Trophoblast cell (in vitro differentiated cells and primary cell): Measurements from ENCODE around the gene PKP4.

Experiments used
- DNase-seq, 2 donors: peaks; one replicate each; pipeline ENCODE4 v3.0.0-alpha.2; 2016
- H2AFZ ChIP-seq: 2 replicates; pipeline ENCODE4 v1.6.1; 2013; ENCODE audit warnings: low read length, moderate library complexity, mild to moderate bottlenecking; ENCODE audit not compliant: insufficient read depth, poor library complexity
- H2AK5ac ChIP-seq: 2 replicates; pipeline ENCODE4 v1.6.1; 2013; ENCODE audit warnings: mild to moderate bottlenecking, low read length
- H2BK120ac ChIP-seq: 2 replicates; pipeline ENCODE4 v1.6.1; 2013; ENCODE audit warnings: low read length, mild to moderate bottlenecking, moderate library complexity; ENCODE audit not compliant: insufficient read depth, poor library complexity
- H2BK12ac ChIP-seq: 2 replicates; pipeline ENCODE4 v1.6.1; 2013; ENCODE audit warnings: mild to moderate bottlenecking, low read length, moderate library complexity
- H2BK5ac ChIP-seq: 2 replicates; pipeline ENCODE4 v1.6.1; 2013; ENCODE audit warnings: low read length, low read depth, moderate library complexity, mild to moderate bottlenecking; ENCODE audit not compliant: poor library complexity
- H3K14ac ChIP-seq: 2 replicates; pipeline ENCODE4 v1.6.1; 2013; ENCODE audit warnings: mild to moderate bottlenecking, low read length
- H3K18ac ChIP-seq: 2 replicates; pipeline ENCODE4 v1.6.1; 2013; ENCODE audit warnings: mild to moderate bottlenecking, low read length
- H3K23ac ChIP-seq: 2 replicates; pipeline ENCODE4 v1.6.1; 2013; ENCODE audit warnings: low read length
- H3K27ac ChIP-seq: 2 replicates; pipeline ENCODE4 v1.5.1; 2013; ENCODE audit warnings: low read depth, mild to moderate bottlenecking, inconsistent platforms, low read length, moderate library complexity
- H3K27me3 ChIP-seq: 2 replicates; pipeline ENCODE4 v1.6.1; 2013; ENCODE audit warnings: inconsistent platforms, mild to moderate bottlenecking, low read length, moderate library complexity; ENCODE audit not compliant: insufficient read depth
- H3K36me3 ChIP-seq, 2 experiments: 1 replicate in 1 of 2; 2 replicates in 1 of 2; pipeline ENCODE4 v1.6.1; 2013; ENCODE audit warnings: low read length in 2 of 2, mild to moderate bottlenecking in 2 of 2, moderate library complexity in 1 of 2; ENCODE audit not compliant: insufficient read depth in 2 of 2, control insufficient read depth in 1 of 2
- H3K4ac ChIP-seq: 2 replicates; pipeline ENCODE4 v1.6.1; 2013; ENCODE audit warnings: low read depth, mild to moderate bottlenecking, low read length, moderate library complexity
- H3K4me1 ChIP-seq, 2 experiments: 1 replicate in 1 of 2; 2 replicates in 1 of 2; pipeline ENCODE4 v1.6.1; 2013; ENCODE audit warnings: low read length in 2 of 2, mild to moderate bottlenecking in 2 of 2, moderate library complexity in 1 of 2; ENCODE audit not compliant: insufficient read depth in 2 of 2, control insufficient read depth in 1 of 2
- H3K4me2 ChIP-seq: 2 replicates; pipeline ENCODE4 v1.6.1; 2013; ENCODE audit warnings: inconsistent platforms, mild to moderate bottlenecking, low read length, moderate library complexity
- H3K4me3 ChIP-seq: 2 replicates; pipeline ENCODE4 v1.5.1; 2013; ENCODE audit warnings: mild to moderate bottlenecking, low read depth, low read length, inconsistent platforms
- H3K79me1 ChIP-seq: one replicate; pipeline ENCODE4 v1.6.1; 2013; ENCODE audit warnings: low read length
- H3K79me2 ChIP-seq: 2 replicates; pipeline ENCODE4 v1.6.1; 2013; ENCODE audit warnings: low read length, mild to moderate bottlenecking; ENCODE audit not compliant: control insufficient read depth, insufficient read depth, poor library complexity
- H3K9ac ChIP-seq: 2 replicates; pipeline ENCODE4 v1.6.1; 2013; ENCODE audit warnings: mild to moderate bottlenecking, low read length
- H3K9me3 ChIP-seq: 2 replicates; pipeline ENCODE4 v1.6.1; 2013; ENCODE audit warnings: low read depth, mild to moderate bottlenecking, control low read depth, inconsistent platforms, low read length; ENCODE audit not compliant: insufficient read depth
- H4K12ac ChIP-seq: 2 replicates; pipeline ENCODE4 v1.6.1; 2013; ENCODE audit warnings: low read depth, mild to moderate bottlenecking, low read length, moderate library complexity
- H4K8ac ChIP-seq: 2 replicates; pipeline ENCODE4 v1.6.1; 2013; ENCODE audit warnings: low read depth, mild to moderate bottlenecking, low read length, moderate library complexity
- H4K91ac ChIP-seq: one replicate; pipeline ENCODE4 v1.6.1; 2013; ENCODE audit warnings: low read depth, mild to moderate bottlenecking, low read length, moderate library complexity
- WGBS: extraction: QIAGEN DNeasy Blood & Tissue Kit; methylation state at CpG from one replicate; pipeline ENCODE4 v1.1.7; 2013; ENCODE audit warnings: missing lambda C conversion rate; ENCODE audit not compliant: insufficient read length, insufficient coverage; ENCODE audit errors: extremely low coverage; 5-methylcytosine and 5-hydroxymethylcytosine counted together

PKP4 gene

DNA sequence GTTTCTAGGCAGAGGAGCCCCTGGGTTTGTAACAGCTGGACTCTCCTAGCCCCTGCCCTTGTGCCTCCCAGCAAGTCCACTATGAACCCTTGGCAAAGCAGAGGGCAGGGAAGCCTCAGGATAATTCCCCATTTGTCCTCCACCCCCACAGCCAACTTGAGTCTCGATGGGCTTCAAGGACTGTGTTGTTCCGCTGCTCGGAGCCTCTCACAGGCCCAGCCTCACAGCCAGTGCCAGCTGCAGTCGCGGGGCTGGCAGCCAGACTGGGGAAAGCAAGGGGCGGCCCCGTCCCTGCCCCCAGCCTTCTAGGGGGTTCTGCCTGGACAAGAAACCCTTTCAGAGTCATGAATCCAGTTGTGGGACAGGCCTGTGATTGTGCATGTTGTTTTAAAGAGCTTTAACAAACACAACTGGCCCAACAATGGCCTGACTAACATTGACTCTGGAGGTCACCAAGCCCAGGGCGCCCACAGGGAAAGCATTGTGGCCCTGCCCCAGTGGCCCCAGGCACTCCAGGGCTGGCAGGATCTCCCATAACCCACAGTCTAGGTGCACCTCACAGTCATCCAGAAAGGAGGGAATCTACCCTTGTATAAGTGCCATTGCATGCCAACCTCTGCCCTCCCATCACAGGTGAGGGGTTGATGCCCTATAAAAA, 266.6 kb downstream of the PKP4 start:
- H3K4me3 ChIP-seq: no peak overlapping the region
- H3K27me3 ChIP-seq: no peaks in the 10 kb centered on the region
- no peak for DNase-seq
- no CpG with 5 or more reads among the region's 8 CpGs for WGBS
- peaks cover 0 to 3% of the 10 kb centered on the region in 2 experiments for H3K4me1 ChIP-seq
- no peaks in the 10 kb centered on the region for H3K79me2 ChIP-seq
- no peaks in the 10 kb centered on the region for H3K9me3 ChIP-seq
- H3K36me3 ChIP-seq: no peaks in the 10 kb centered on the region
- no peak overlapping the region for H3K9ac ChIP-seq
- no peak overlapping the region for H3K23ac ChIP-seq
- no peak overlapping the region for H3K4ac ChIP-seq
- no peak overlapping the region for H4K91ac ChIP-seq
- H3K18ac ChIP-seq: no peak overlapping the region
- H2BK5ac ChIP-seq: no peak overlapping the region
- no peak overlapping the region for H3K27ac ChIP-seq
- H3K14ac ChIP-seq: no peak overlapping the region
- H2AK5ac ChIP-seq: no peak overlapping the region
- H3K79me1 ChIP-seq: no peaks in the 10 kb centered on the region
- H2AFZ ChIP-seq: no peak overlapping the region
- H3K4me2 ChIP-seq: no peak overlapping the region
- H2BK120ac ChIP-seq: no peak overlapping the region
- no peak overlapping the region for H4K12ac ChIP-seq
- H4K8ac ChIP-seq: no peak overlapping the region
- no peak overlapping the region for H2BK12ac ChIP-seq

DNA sequence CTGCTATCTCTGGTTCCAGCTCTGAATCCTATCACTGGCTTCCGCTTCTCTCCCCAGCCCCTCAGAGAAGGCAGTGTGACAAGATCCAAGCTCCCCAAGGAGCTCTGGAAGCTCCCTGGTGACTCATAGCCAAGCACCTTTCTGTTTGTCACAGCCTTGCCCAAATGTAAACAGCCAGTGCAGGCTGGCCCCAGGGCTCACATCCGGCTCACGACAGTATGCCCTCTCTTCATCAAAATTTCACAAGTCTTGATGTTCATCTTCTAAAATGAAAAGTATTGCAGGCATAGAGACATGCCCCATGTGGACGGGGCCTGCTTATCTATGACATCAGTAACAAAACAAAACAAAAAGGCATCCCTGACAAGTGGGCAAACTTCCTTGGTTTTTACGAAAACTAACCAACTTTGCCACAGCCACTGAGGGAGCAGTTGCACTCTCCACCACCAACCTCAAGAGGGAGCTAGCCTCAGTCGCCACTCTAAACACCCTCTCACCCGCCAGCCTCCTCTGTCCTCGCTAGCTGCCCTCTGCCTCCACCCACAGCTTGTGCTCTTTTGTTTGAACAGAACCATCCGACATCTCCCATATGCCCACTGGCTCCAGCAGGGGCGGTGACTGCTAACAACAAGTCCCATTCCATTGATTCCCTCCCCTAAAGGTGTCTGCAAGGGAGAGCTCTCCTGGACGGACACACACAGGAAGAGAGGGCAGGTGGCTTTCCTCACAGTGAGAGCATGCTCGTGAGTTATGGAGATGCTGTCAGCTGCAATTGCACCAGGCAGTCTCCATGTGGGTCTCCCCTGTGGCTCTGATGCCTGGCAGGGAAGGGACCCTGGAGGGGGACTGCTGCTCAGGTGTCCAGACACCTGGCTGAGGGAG, 267.4 kb downstream of the PKP4 start:
- no peak overlapping the region for H4K91ac ChIP-seq
- no peak overlapping the region for H3K14ac ChIP-seq
- DNase-seq: no peak
- no peak overlapping the region for H3K4me3 ChIP-seq
- H2AK5ac ChIP-seq: no peak overlapping the region
- H3K4me1 ChIP-seq: peaks cover 0 to 3% of the 10 kb centered on the region in 2 experiments
- no peaks in the 10 kb centered on the region for H3K27me3 ChIP-seq
- no peak overlapping the region for H2BK5ac ChIP-seq
- WGBS: no CpG with 5 or more reads among the region's 12 CpGs
- no peak overlapping the region for H2BK120ac ChIP-seq
- no peak overlapping the region for H3K23ac ChIP-seq
- no peak overlapping the region for H3K18ac ChIP-seq
- no peaks in the 10 kb centered on the region for H3K79me2 ChIP-seq
- no peak overlapping the region for H4K12ac ChIP-seq
- no peak overlapping the region for H2BK12ac ChIP-seq
- no peak overlapping the region for H2AFZ ChIP-seq
- H3K9ac ChIP-seq: no peak overlapping the region
- no peaks in the 10 kb centered on the region for H3K9me3 ChIP-seq
- no peaks in the 10 kb centered on the region for H3K36me3 ChIP-seq
- H3K79me1 ChIP-seq: no peaks in the 10 kb centered on the region
- no peak overlapping the region for H3K4ac ChIP-seq
- no peak overlapping the region for H3K4me2 ChIP-seq
- no peak overlapping the region for H3K27ac ChIP-seq
- no peak overlapping the region for H4K8ac ChIP-seq

DNA sequence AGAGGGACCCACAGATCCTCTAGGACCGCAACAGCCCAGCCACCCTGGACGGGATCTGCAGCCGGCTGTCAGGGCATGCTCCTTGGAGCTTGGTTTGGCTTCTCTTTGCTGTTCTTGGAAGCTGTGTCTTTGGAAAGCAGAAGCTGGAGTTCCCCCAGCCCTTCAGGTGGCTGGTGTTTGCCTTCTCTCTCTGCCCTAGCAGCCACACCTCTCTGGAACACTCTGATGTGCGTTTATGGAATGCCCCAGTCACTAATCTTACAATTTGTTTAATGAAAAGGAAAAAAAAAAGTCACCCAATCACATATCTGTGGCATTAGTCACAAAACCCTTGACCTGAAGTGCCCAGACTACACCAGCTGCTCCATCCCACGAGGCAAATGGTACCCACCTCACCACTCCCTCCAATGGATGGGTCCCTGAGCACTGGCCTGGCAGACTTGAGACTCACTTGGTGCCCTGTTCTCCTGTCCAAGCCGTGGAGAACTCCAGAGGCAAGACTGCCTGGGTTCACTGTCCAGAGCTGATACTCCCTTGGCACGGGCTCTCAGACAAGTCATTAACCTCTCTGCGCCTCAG, 268.1 kb downstream of the PKP4 start:
- H3K4me3 ChIP-seq: no peak overlapping the region
- H3K23ac ChIP-seq: no peak overlapping the region
- no peak overlapping the region for H3K4me2 ChIP-seq
- DNase-seq: peak in 1 of 2 donors; percentile 8
- peaks cover 0 to 3% of the 10 kb centered on the region in 2 experiments for H3K4me1 ChIP-seq
- H2BK120ac ChIP-seq: no peak overlapping the region
- no peak overlapping the region for H2BK12ac ChIP-seq
- H4K91ac ChIP-seq: no peak overlapping the region
- no peak overlapping the region for H4K8ac ChIP-seq
- H3K27ac ChIP-seq: no peak overlapping the region
- no CpG with 5 or more reads among the region's 8 CpGs for WGBS
- no peak overlapping the region for H3K9ac ChIP-seq
- no peak overlapping the region for H4K12ac ChIP-seq
- no peak overlapping the region for H2AK5ac ChIP-seq
- no peak overlapping the region for H3K14ac ChIP-seq
- H3K18ac ChIP-seq: no peak overlapping the region
- H3K79me1 ChIP-seq: no peaks in the 10 kb centered on the region
- H3K36me3 ChIP-seq: no peaks in the 10 kb centered on the region
- H3K9me3 ChIP-seq: no peaks in the 10 kb centered on the region
- H3K4ac ChIP-seq: no peak overlapping the region
- H3K79me2 ChIP-seq: no peaks in the 10 kb centered on the region
- H3K27me3 ChIP-seq: no peaks in the 10 kb centered on the region
- no peak overlapping the region for H2AFZ ChIP-seq
- no peak overlapping the region for H2BK5ac ChIP-seq

DNA sequence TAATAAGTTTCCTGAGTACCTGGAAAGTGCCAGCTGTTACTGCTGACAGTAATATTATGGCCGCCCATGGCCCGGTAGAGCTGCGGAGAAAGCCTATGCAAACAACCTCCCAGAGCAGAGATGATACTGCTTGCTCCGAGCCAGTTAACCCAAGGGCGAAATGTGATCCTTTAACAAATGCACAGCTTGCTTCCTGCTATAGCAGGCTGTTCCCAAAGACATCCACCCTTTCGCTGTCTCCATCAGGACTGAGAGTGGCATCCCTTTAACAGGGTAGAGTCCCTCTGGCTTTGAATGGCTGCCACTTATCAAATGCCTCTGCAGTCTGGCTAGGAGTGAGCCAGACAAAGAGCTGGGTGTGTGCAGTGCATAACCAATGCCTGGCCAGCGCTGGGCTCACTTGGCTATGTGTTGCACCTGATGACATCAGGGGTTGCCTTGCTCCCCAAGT, 268.7 kb downstream of the PKP4 start:
- H4K8ac ChIP-seq: no peak overlapping the region
- no peak overlapping the region for H3K9ac ChIP-seq
- H3K4me3 ChIP-seq: no peak overlapping the region
- H3K79me2 ChIP-seq: no peaks in the 10 kb centered on the region
- H3K27ac ChIP-seq: no peak overlapping the region
- H4K91ac ChIP-seq: no peak overlapping the region
- DNase-seq: no peak
- H3K36me3 ChIP-seq: no peaks in the 10 kb centered on the region
- no peak overlapping the region for H4K12ac ChIP-seq
- H2BK5ac ChIP-seq: no peak overlapping the region
- H3K9me3 ChIP-seq: no peaks in the 10 kb centered on the region
- H3K14ac ChIP-seq: no peak overlapping the region
- no peak overlapping the region for H2BK120ac ChIP-seq
- H2AFZ ChIP-seq: no peak overlapping the region
- no peak overlapping the region for H2BK12ac ChIP-seq
- no CpG with 5 or more reads among the region's 7 CpGs for WGBS
- no peak overlapping the region for H3K4ac ChIP-seq
- H3K4me1 ChIP-seq: peaks cover 0 to 3% of the 10 kb centered on the region in 2 experiments
- H3K79me1 ChIP-seq: no peaks in the 10 kb centered on the region
- no peak overlapping the region for H3K4me2 ChIP-seq
- no peak overlapping the region for H3K18ac ChIP-seq
- H3K23ac ChIP-seq: no peak overlapping the region
- H3K27me3 ChIP-seq: no peaks in the 10 kb centered on the region
- no peak overlapping the region for H2AK5ac ChIP-seq
